C1 segment of cervical spinal cord (tissue), 14 donors: Measurements from ENCODE around the gene SUSD6.
A peak's percentile ranks its signal among the peaks of the same experiment; 100 is the strongest.
"Not testable (repeated sequence)": the region's sequence is repeated elsewhere in the genome, so short reads cannot be mapped to it uniquely, and the experiment has no call there.

Experiments used
- DNase-seq, 14 donors: peaks; one replicate each; lab custom pipeline; 2025; lab: John Stamatoyannopoulos, UW

Gene SUSD6

GRCh38 chr14:69591317-69591716, 20.1 kb upstream of the SUSD6 start:
- no peak for DNase-seq

GRCh38 chr14:69593018-69593677, 18.2 kb upstream of the SUSD6 start:
- peak in 2 of 14 donors; percentile 12 to 41 for DNase-seq

- DNase-seq, result no peak
These were observed 16.6 kb upstream of the SUSD6 start for GRCh38 chr14:69594846-69595245.

- DNase-seq, result peak in 1 of 14 donors; percentile 85
These were observed 16.1 kb upstream of the SUSD6 start for GRCh38 chr14:69595336-69595735.

- DNase-seq, result not testable (repeated sequence)
These were observed 12.0 kb upstream of the SUSD6 start for GRCh38 chr14:69599431-69599830.

GRCh38 chr14:69600304-69600891, 11.0 kb upstream of the SUSD6 start:
- no peak for DNase-seq

GRCh38 chr14:69605738-69606137, 5.7 kb upstream of the SUSD6 start:
- no peak for DNase-seq

GRCh38 chr14:69606258-69607184, 4.9 kb upstream of the SUSD6 start:
- DNase-seq, result no peak

- no peak for DNase-seq
These were observed 1.1 kb upstream of the SUSD6 start for GRCh38 chr14:69610020-69610873.

- DNase-seq, result peak in 1 of 14 donors; percentile 71
These were observed 573 bp upstream of the SUSD6 start for GRCh38 chr14:69610874-69611171.

- peak in 5 of 14 donors; percentile 9 to 61 (median 22) for DNase-seq
These were observed 802 bp downstream of the SUSD6 start for GRCh38 chr14:69612014-69612782.

- DNase-seq, result peak in 1 of 14 donors; percentile 56
These were observed 1.4 kb downstream of the SUSD6 start for GRCh38 chr14:69612783-69613130.

GRCh38 chr14:69613312-69614073, 2.1 kb downstream of the SUSD6 start:
- DNase-seq, result no peak

- peak in 6 of 14 donors; percentile 21 to 53 (median 38) for DNase-seq
These were observed 3.2 kb downstream of the SUSD6 start for GRCh38 chr14:69614592-69614991.

- no peak for DNase-seq
These were observed 3.7 kb downstream of the SUSD6 start for GRCh38 chr14:69615121-69615495.

- DNase-seq, result peak in 10 of 14 donors; percentile 8 to 57 (median 29)
These were observed 4.4 kb downstream of the SUSD6 start for GRCh38 chr14:69615496-69616407.

- no peak for DNase-seq
These were observed 5.0 kb downstream of the SUSD6 start for GRCh38 chr14:69616408-69616773.

GRCh38 chr14:69617796-69618195, 6.4 kb downstream of the SUSD6 start:
- DNase-seq, result peak in 1 of 14 donors; percentile 94

GRCh38 chr14:69619012-69619411, 7.6 kb downstream of the SUSD6 start:
- no peak for DNase-seq
